ENCODE measurements around the gene GGCX.
"Not testable (repeated sequence)": the region's sequence is repeated elsewhere in the genome, so short reads cannot be mapped to it uniquely, and the experiment has no call there.

Gene GGCX

GRCh38 chr2:85594715-85595300 is 33.5 kb upstream of the GGCX start:
- no peak for DNase-seq (ENCODE audit: low spot score)

GRCh38 chr2:85593023-85593422 is 31.7 kb upstream of the GGCX start:
- DNase-seq (ENCODE audit: low spot score) = no peak

GRCh38 chr2:85592299-85592698 is 31.0 kb upstream of the GGCX start:
- DNase-seq (ENCODE audit: low spot score) = not testable (repeated sequence)

- no peak for DNase-seq (ENCODE audit: low spot score)
Measured at GRCh38 chr2:85591563-85591962, 30.3 kb upstream of the GGCX start.

GRCh38 chr2:85590950-85591349 is 29.7 kb upstream of the GGCX start:
- DNase-seq (ENCODE audit: low spot score) = no peak

- DNase-seq (ENCODE audit: low spot score) = no peak
Measured at GRCh38 chr2:85589982-85590791, 28.9 kb upstream of the GGCX start.

- no peak for DNase-seq (ENCODE audit: low spot score)
Measured at GRCh38 chr2:85589181-85589580, 27.9 kb upstream of the GGCX start.

GRCh38 chr2:85588645-85589044 is 27.4 kb upstream of the GGCX start:
- DNase-seq (ENCODE audit: low spot score) = no peak

- no peak for DNase-seq (ENCODE audit: low spot score)
Measured at GRCh38 chr2:85588236-85588635, 26.9 kb upstream of the GGCX start.

- DNase-seq (ENCODE audit: low spot score) = peak; percentile 54
Measured at GRCh38 chr2:85585781-85586105, 24.4 kb upstream of the GGCX start.

- no peak for DNase-seq (ENCODE audit: low spot score)
Measured at GRCh38 chr2:85584857-85585780, 23.8 kb upstream of the GGCX start.

GRCh38 chr2:85584354-85584856 is 23.1 kb upstream of the GGCX start, which contains the start of gene VAMP5:
Gene VAMP5 (plus strand): TSS chr2:85584431. CDS start chr2:85584491, 60 bp downstream.
- DNase-seq (ENCODE audit: low spot score) = no peak

- no peak for DNase-seq (ENCODE audit: low spot score)
Measured at GRCh38 chr2:85583667-85584353, 22.5 kb upstream of the GGCX start.

GRCh38 chr2:85582492-85582891 is 21.2 kb upstream of the GGCX start:
- peak; percentile 54 for DNase-seq (ENCODE audit: low spot score)

- DNase-seq (ENCODE audit: low spot score) = no peak
Measured at GRCh38 chr2:85580206-85580605, 18.9 kb upstream of the GGCX start.

GRCh38 chr2:85579266-85579935 is 18.1 kb upstream of the GGCX start:
- no peak for DNase-seq (ENCODE audit: low spot score)

GRCh38 chr2:85578243-85579180 is 17.2 kb upstream of the GGCX start:
- DNase-seq (ENCODE audit: low spot score) = no peak

- no peak for DNase-seq (ENCODE audit: low spot score)
Measured at GRCh38 chr2:85577386-85578242, 16.3 kb upstream of the GGCX start, which contains the start of gene VAMP8. Gene VAMP8 (plus strand): TSS chr2:85577586. CDS start chr2:85577647, 61 bp downstream.

- no peak for DNase-seq (ENCODE audit: low spot score)
Measured at GRCh38 chr2:85577063-85577385, 15.7 kb upstream of the GGCX start.
